Fibroblast of skin of scalp (primary cell): Measurements from ENCODE around the gene DAD1. TPM values are rescaled to one million over a fixed set of nuclear protein-coding genes. Genes with fewer than 3 reads are reported as not detected.
"Not testable (repeated sequence)": the region's sequence is repeated elsewhere in the genome, so short reads cannot be mapped to it uniquely, and the experiment has no call there.

Experiments
- DNase-seq: peaks from one replicate; pipeline ENCODE4 v3.0.0-alpha.2; 2013
- polyA plus RNA-seq, 2 experiments: library from polyadenylated mRNA; unstranded; fragments of 120-200 nt; gene quantifications; one replicate each; pipeline ENCODE4 v1.2.1, GENCODE V29; 2013; ENCODE audit not compliant: insufficient read length in 2 of 2

DAD1 gene
- 339 TPM for polyA plus RNA-seq (2013, experiment 1 of 2; ENCODE audit: insufficient read length)
- 316 TPM for polyA plus RNA-seq (2013, experiment 2 of 2; ENCODE audit: insufficient read length)

- peak; percentile 100 for DNase-seq
Observed at GRCh38 chr14:22589096-22589839, at the start of gene DAD1. Gene DAD1 (minus strand): TSS chr14:22589224. CDS start chr14:22589157, 67 bp downstream.

GRCh38 chr14:22635980-22636379 lies 47.0 kb upstream of the DAD1 start:
- DNase-seq: not testable (repeated sequence)

- DNase-seq: no peak
Observed at GRCh38 chr14:22634233-22634900, 45.3 kb upstream of the DAD1 start.

GRCh38 chr14:22630486-22630885 lies 41.5 kb upstream of the DAD1 start:
- DNase-seq: peak; percentile 83

GRCh38 chr14:22630066-22630465 lies 41.0 kb upstream of the DAD1 start:
- no peak for DNase-seq

GRCh38 chr14:22629361-22629760 lies 40.3 kb upstream of the DAD1 start:
- DNase-seq: no peak

GRCh38 chr14:22627506-22628263 lies 38.7 kb upstream of the DAD1 start:
- no peak for DNase-seq

- DNase-seq: no peak
Observed at GRCh38 chr14:22626590-22626989, 37.6 kb upstream of the DAD1 start.

GRCh38 chr14:22623047-22623446 lies 34.0 kb upstream of the DAD1 start:
- DNase-seq: no peak

- DNase-seq: peak; percentile 56
Observed at GRCh38 chr14:22622255-22622654, 33.2 kb upstream of the DAD1 start.

GRCh38 chr14:22615765-22616164 lies 26.7 kb upstream of the DAD1 start:
- not testable (repeated sequence) for DNase-seq

- DNase-seq: peak; percentile 98
Observed at GRCh38 chr14:22614240-22614799, 25.3 kb upstream of the DAD1 start.

GRCh38 chr14:22613736-22614239 lies 24.8 kb upstream of the DAD1 start:
- no peak for DNase-seq

GRCh38 chr14:22613106-22613695 lies 24.2 kb upstream of the DAD1 start:
- peak; percentile 29 for DNase-seq

GRCh38 chr14:22610931-22611330 lies 21.9 kb upstream of the DAD1 start:
- DNase-seq: no peak

GRCh38 chr14:22607291-22607690 lies 18.3 kb upstream of the DAD1 start:
- DNase-seq: peak; percentile 28

GRCh38 chr14:22606380-22606779 lies 17.4 kb upstream of the DAD1 start:
- no peak for DNase-seq

- DNase-seq: peak; percentile 54
Observed at GRCh38 chr14:22602862-22603261, 13.8 kb upstream of the DAD1 start.

GRCh38 chr14:22601996-22602395 lies 13.0 kb upstream of the DAD1 start:
- no peak for DNase-seq

GRCh38 chr14:22601456-22601855 lies 12.4 kb upstream of the DAD1 start:
- DNase-seq: no peak

GRCh38 chr14:22600027-22600426 lies 11.0 kb upstream of the DAD1 start:
- DNase-seq: no peak

GRCh38 chr14:22599349-22599748 lies 10.3 kb upstream of the DAD1 start:
- no peak for DNase-seq
